Activated naive CD4-positive, alpha-beta T cell treated with anti-CD3 and anti-CD28 coated beads, Interleukin-2, amount 10 ng/mL, durations not matched to agents 7 days and 5 days (primary cell): ENCODE measurements around the gene DMAC2L.
"Not testable (repeated sequence)": the region's sequence is repeated elsewhere in the genome, so short reads cannot be mapped to it uniquely, and the experiment has no call there.

ENCODE experiments used
- CTCF ChIA-PET: fragments of 350-600 bp; sonication (Branson Sonifier 250); formaldehyde crosslinking; loops from one replicate; lab custom pipeline; 2021; ENCODE audit warnings: antibody characterized with exemption; lab: Charles Lee
- DNase-seq: peaks from one replicate; pipeline ENCODE4 v3.0.0-alpha.2; 2020
- H3K27ac Mint-ChIP-seq: one replicate; pipeline ENCODE4 v1.8.0; 2021; ENCODE audit warnings: mild to moderate bottlenecking, moderate library complexity, mixed read lengths
- H3K27me3 Mint-ChIP-seq: one replicate; pipeline ENCODE4 v1.8.0; 2021; ENCODE audit warnings: mild to moderate bottlenecking, mixed read lengths
- H3K36me3 Mint-ChIP-seq: one replicate; pipeline ENCODE4 v1.8.0; 2021; ENCODE audit warnings: mixed read lengths
- H3K4me1 Mint-ChIP-seq: one replicate; pipeline ENCODE4 v1.8.0; 2021; ENCODE audit warnings: mixed read lengths
- H3K4me3 Mint-ChIP-seq: one replicate; pipeline ENCODE4 v1.8.0; 2021; ENCODE audit warnings: mild to moderate bottlenecking, moderate library complexity, mixed read lengths
- H3K9me3 Mint-ChIP-seq: one replicate; pipeline ENCODE4 v1.8.0; 2021; ENCODE audit warnings: mixed read lengths

Gene DMAC2L

GRCh38 chr14:50365572-50365971, 53.4 kb downstream of the DMAC2L start:
- H3K27ac Mint-ChIP-seq, H3K4me3 Mint-ChIP-seq, H3K9me3 Mint-ChIP-seq, DNase-seq, H3K27me3 Mint-ChIP-seq, H3K36me3 Mint-ChIP-seq: not testable (repeated sequence)
- CTCF ChIA-PET: interaction anchor here (3.2 kb wide), 1 partner anchor 44 kb away, joined by 9 read pairs; no protein-coding TSS in a partner anchor
- peaks cover 42% of the 10 kb centered on the region for H3K4me1 Mint-ChIP-seq

- peaks cover 39% of the 10 kb centered on the region for H3K4me1 Mint-ChIP-seq
- no peak for DNase-seq
- CTCF ChIA-PET: interaction anchor here (3.2 kb wide), 1 partner anchor 45 kb away, joined by 9 read pairs; no protein-coding TSS in a partner anchor
- peaks cover 7% of the 10 kb centered on the region for H3K36me3 Mint-ChIP-seq
- peaks cover 4% of the 10 kb centered on the region for H3K9me3 Mint-ChIP-seq
- no peak overlapping the region for H3K4me3 Mint-ChIP-seq
- H3K27me3 Mint-ChIP-seq: no peaks in the 10 kb centered on the region
- no peak overlapping the region for H3K27ac Mint-ChIP-seq
Observed at GRCh38 chr14:50366115-50366514, 54.0 kb downstream of the DMAC2L start.

- no peak overlapping the region for H3K27ac Mint-ChIP-seq
- H3K36me3 Mint-ChIP-seq: peaks cover 7% of the 10 kb centered on the region
- no peak overlapping the region for H3K4me3 Mint-ChIP-seq
- DNase-seq: no peak
- peaks cover 4% of the 10 kb centered on the region for H3K9me3 Mint-ChIP-seq
- H3K4me1 Mint-ChIP-seq: peaks cover 39% of the 10 kb centered on the region
- CTCF ChIA-PET: interaction anchor here (3.2 kb wide), 1 partner anchor 46 kb away, joined by 9 read pairs; no protein-coding TSS in a partner anchor
- H3K27me3 Mint-ChIP-seq: no peaks in the 10 kb centered on the region
Observed at GRCh38 chr14:50366589-50366988, 54.5 kb downstream of the DMAC2L start.

- CTCF ChIA-PET: no interaction called here
- Mint-ChIP-seq H3K27me3 (no peaks in the 10 kb centered on the region), H3K36me3 (no peaks in the 10 kb centered on the region), H3K9me3 (no peaks in the 10 kb centered on the region), H3K4me1 (peaks cover 4% of the 10 kb centered on the region), H3K4me3 (no peak overlapping the region), H3K27ac (no peak overlapping the region)
- no peak for DNase-seq
Observed at GRCh38 chr14:50371546-50371945, 59.4 kb downstream of the DMAC2L start.

GRCh38 chr14:50373959-50374358, 61.8 kb downstream of the DMAC2L start:
- CTCF ChIA-PET: no interaction called here

GRCh38 chr14:50375760-50376159, 63.6 kb downstream of the DMAC2L start:
- Mint-ChIP-seq H3K27ac (no peak overlapping the region), H3K4me1 (no peaks in the 10 kb centered on the region), H3K36me3 (no peaks in the 10 kb centered on the region), H3K27me3 (peaks cover 4% of the 10 kb centered on the region), H3K4me3 (no peak overlapping the region), H3K9me3 (no peaks in the 10 kb centered on the region)
- no peak for DNase-seq
- CTCF ChIA-PET: no interaction called here

More at GRCh38 chr14:50373959-50374358, 61.8 kb downstream of the DMAC2L start:
- H3K36me3 Mint-ChIP-seq: no peaks in the 10 kb centered on the region
- H3K4me3 Mint-ChIP-seq: no peak overlapping the region
- no peak for DNase-seq
- H3K9me3 Mint-ChIP-seq: no peaks in the 10 kb centered on the region
- H3K27me3 Mint-ChIP-seq: peaks cover under 1% of the 10 kb centered on the region
- no peaks in the 10 kb centered on the region for H3K4me1 Mint-ChIP-seq
- no peak overlapping the region for H3K27ac Mint-ChIP-seq
